ENCODE results near the gene WBP1L.
"Not testable (repeated sequence)": the region's sequence is repeated elsewhere in the genome, so short reads cannot be mapped to it uniquely, and the experiment has no call there.

WBP1L gene

GRCh38 chr10:102835007-102835482 lies 91.3 kb downstream of the WBP1L start:
- peak; percentile 80 for DNase-seq (ENCODE audit: low spot score)

DNA sequence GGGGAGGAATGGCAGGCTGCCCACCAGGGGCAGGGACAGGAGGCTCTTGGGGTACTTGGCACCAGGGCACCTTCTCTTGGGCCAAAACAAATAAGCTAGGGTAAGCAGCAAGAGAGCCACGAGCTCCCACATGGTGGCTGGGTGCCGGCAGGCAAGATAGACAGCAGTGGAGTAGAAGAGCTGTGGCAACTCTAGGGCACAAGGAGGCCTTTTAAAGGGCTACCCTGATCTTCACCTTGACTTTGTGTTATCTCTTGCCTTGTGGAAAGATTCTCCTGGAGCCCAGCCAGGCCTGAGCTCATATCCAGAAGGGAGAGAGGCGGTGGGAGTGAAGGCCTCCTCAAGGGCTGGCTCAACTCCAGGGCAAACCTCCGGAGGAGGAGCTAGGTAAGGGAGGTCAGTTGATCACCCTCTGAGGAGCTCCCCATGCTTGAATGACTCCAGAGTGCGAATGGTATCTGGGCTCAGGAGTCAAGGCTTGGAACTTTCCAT lies 93.5 kb downstream of the WBP1L start, which contains the start of gene CYP17A1:
TSS of gene CYP17A1 (minus strand) at position 184 of the 492 bp plus-strand sequence. CDS start at position 132, 52 bp downstream.
- DNase-seq (ENCODE audit: low spot score) = no peak

GRCh38 chr10:102838276-102838927 lies 94.7 kb downstream of the WBP1L start:
- DNase-seq (ENCODE audit: low spot score) = not testable (repeated sequence)

- no peak for DNase-seq (ENCODE audit: low spot score)
Measured at GRCh38 chr10:102841827-102842345, 98.1 kb downstream of the WBP1L start.

DNA sequence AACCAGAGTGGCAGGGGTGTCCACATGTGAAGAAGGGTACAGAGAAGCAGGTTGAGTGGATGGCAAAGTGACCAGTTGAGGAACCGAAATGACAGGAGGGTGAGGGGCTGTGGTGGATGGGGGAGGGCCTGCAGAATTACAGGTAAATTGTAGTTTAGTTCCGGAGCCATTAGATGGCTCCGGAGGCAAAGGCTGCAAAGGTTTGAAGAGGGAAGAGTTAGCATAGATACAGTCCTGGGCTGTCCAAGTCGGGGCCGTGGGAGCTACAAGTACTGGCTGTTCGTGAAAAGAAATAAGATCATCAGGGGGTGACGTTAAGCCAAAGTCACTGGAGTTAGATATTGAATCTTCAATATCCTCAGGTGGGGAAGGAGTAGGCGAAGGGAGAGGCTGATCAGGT lies 99.4 kb downstream of the WBP1L start:
- not testable (repeated sequence) for DNase-seq (ENCODE audit: low spot score)

DNA sequence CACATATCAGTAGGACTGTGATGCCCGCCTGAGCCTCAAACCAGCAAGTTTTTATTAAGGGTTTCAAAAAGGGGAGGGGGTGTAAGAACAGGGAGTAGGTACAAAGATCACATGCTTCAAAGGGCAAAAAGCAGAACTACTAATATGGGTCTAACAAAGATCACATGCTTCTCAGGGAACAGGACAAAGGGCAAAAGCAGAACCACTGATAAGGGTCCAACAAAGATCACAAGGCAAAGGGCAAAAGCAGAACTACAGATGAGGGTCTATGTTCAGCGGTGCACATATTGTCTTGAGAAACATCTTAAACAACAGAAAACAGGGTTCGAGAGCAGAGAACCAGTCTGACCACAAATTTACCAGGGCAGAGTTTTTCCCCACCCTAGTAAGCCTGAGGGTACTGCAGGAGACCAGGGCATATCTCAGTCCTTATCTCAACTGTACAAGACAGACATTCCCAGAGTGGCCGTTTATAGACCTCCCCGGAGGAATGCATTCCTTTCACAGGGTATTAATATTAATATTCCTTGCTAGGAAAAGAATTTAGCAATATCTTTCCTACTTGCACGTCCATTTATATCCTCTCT lies 100.5 kb downstream of the WBP1L start:
- DNase-seq (ENCODE audit: low spot score) = not testable (repeated sequence)

- DNase-seq (ENCODE audit: low spot score) = no peak
Measured at GRCh38 chr10:102845352-102845902, 101.7 kb downstream of the WBP1L start.

- DNase-seq (ENCODE audit: low spot score) = no peak
Measured at GRCh38 chr10:102850025-102850518, 106.3 kb downstream of the WBP1L start.

DNA sequence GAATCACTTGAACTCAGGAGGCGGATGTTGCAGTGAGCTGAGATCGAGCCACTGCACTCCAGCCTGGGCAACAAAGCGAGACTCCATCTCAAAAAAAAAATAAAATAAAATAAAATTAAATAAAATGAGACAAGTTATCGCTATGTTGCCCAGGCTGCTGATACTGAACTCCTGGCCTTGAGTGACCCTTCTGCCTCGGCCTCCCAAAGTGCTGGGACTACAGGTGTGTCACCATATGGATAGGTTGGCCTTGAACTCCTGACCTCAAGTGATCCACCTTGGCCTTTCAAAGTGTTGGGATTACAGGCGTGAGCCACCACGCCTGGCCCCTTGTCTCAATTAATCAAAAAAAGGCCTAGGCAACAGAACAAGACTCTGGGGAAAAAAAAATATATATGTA lies 109.5 kb downstream of the WBP1L start:
- DNase-seq (ENCODE audit: low spot score) = not testable (repeated sequence)

- not testable (repeated sequence) for DNase-seq (ENCODE audit: low spot score)
Measured at GRCh38 chr10:102855731-102856436, 112.1 kb downstream of the WBP1L start.

GRCh38 chr10:102856758-102857424 lies 113.1 kb downstream of the WBP1L start:
- no peak for DNase-seq (ENCODE audit: low spot score)

DNA sequence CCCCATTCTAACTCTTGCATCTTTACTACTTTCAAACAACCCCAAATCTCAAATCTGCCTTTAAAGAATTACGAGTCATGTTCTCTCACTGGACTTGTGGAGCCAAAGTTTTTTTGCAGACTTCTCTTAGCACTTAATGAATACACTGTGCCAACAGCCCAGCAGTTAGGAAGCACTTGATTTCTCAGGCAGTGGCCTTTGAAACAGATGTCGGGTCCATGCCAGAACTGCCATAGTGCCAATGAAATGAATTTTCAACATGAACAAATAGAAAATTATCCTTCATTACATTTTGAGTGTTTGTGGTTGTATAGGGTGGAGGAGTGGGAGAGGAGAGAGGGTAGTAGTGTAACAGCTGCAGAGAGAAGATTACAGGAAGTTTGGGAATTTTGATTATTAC lies 116.2 kb downstream of the WBP1L start:
- no peak for DNase-seq (ENCODE audit: low spot score)

DNA sequence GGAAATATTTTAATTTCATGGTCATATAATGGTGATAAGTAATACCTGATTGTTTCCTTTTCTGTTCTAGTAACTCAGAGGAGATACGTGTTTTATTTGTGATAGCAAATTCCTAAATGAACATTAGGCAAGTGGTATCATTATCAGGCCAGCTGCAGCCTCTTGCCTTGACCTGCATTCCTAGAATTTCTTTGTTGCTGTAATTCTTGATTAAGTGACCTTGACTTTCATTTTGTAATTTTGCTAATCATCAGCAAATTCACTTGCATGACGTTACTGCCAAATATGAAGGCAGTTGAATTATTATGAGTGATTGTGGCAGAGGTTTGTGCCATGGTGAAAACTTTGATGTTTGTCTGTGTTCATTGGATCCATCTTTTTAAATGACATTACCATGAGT lies 119.9 kb downstream of the WBP1L start:
- no peak for DNase-seq (ENCODE audit: low spot score)

DNA sequence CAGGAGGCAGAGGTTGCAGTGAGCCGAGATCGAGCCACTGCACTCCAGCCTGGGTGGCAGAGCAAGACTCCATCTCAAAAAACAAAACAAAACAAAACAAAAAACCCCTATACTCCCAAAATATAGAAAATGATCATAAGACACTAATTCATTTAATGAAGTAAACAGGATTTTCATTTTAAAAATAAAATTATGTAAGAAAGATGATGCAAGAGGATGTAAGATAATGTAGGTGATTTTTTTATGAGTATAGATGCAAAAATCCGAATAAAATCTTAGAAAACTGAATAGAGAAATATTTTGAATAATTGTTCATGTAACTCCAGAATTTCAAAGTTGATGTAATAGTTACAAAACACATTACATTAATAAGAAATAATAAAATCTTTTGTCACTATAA lies 121.9 kb downstream of the WBP1L start:
- no peak for DNase-seq (ENCODE audit: low spot score)

Small RNA genes lying within 50 kb of the gene (small RNA-seq; reads per million reads assigned to genes)
- gene RNU6-1231P = 0 reads per million in 2 experiments

Measured in SK-N-DZ (cell line).